SK-N-SH (cell line): ENCODE data around the gene ILK.

Experiments used
- CHD2 ChIP-seq: fragments of 150-350 bp; IDR thresholded peaks from 2 replicates; pipeline ENCODE4 v1.6.1; 2018; ENCODE audit warnings: low read length; ENCODE audit not compliant: partially characterized antibody
- EP300 ChIP-seq, 2 experiments: IDR thresholded peaks; 2 replicates each; pipeline versions ENCODE4 v1.4.0 to v1.6.1; 2012; ENCODE audit warnings: borderline replicate concordance in 1 of 2, low read depth in 1 of 2, low read length in 1 of 2
- FOXJ3 ChIP-seq: sonication (generic); formaldehyde crosslinking; IDR thresholded peaks from 2 replicates; pipeline ENCODE4 v1.5.1; 2020; ENCODE audit warnings: mild to moderate bottlenecking, missing genetic modification reagents
- POLR2AphosphoS5 ChIP-seq: IDR thresholded peaks from 2 replicates; pipeline ENCODE4 v1.6.1; 2012; ENCODE audit warnings: low read depth, low read length
- RCOR1 ChIP-seq: fragments of 150-350 bp; IDR thresholded peaks from 2 replicates; pipeline ENCODE4 v1.6.1; 2017; ENCODE audit warnings: antibody characterized with exemption, low read length
- SIN3A ChIP-seq: IDR thresholded peaks from 2 replicates; pipeline ENCODE4 v1.6.1; 2012; ENCODE audit warnings: low read depth, mild to moderate bottlenecking, low read length, moderate library complexity, borderline replicate concordance
- TF ChIP-seq, protein P1 (sequence below): fragments of 200-600 bp; sonication (generic); IDR thresholded peaks from 2 replicates; pipeline ENCODE4 v1.6.1; 2017; ENCODE audit warnings: antibody characterized with exemption, mild to moderate bottlenecking, moderate library complexity
- TF ChIP-seq, protein P2 (sequence below): IDR thresholded peaks from 2 replicates; pipeline ENCODE4 v1.6.1; 2012; ENCODE audit warnings: mild to moderate bottlenecking, low read depth, low read length, moderate library complexity
- TF ChIP-seq, protein P3 (sequence below): fragments of 150-350 bp; IDR thresholded peaks from 2 replicates; pipeline ENCODE4 v1.6.1; 2016; ENCODE audit warnings: mild to moderate bottlenecking, low read depth, low read length
- TF ChIP-seq, protein P4 (sequence below): fragments of 150-350 bp; IDR thresholded peaks from 2 replicates; pipeline ENCODE4 v1.6.1; 2017; ENCODE audit warnings: antibody characterized with exemption, low read length, low read depth, borderline replicate concordance

DNA sequence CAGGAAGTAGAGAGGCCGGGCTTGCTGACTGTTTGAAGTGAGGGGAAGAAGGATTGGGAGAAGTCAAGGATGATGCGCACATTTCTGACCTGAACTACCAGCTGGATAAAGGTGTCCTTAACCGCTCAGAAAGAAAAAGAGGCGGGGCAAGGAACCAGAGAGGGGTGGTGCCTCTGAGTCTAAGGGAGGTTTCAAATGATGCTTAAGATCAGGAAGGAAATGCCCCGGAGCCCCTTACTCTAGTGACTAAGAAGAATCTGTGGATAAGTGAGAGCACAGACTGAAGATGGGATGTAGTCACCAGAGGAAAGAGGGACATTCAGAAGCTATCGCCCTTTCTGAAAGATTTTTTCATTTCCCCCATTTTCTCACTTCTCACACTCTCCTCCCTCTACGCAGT is 39.4 kb downstream of the ILK start:
- TF ChIP-seq, protein P1, sequence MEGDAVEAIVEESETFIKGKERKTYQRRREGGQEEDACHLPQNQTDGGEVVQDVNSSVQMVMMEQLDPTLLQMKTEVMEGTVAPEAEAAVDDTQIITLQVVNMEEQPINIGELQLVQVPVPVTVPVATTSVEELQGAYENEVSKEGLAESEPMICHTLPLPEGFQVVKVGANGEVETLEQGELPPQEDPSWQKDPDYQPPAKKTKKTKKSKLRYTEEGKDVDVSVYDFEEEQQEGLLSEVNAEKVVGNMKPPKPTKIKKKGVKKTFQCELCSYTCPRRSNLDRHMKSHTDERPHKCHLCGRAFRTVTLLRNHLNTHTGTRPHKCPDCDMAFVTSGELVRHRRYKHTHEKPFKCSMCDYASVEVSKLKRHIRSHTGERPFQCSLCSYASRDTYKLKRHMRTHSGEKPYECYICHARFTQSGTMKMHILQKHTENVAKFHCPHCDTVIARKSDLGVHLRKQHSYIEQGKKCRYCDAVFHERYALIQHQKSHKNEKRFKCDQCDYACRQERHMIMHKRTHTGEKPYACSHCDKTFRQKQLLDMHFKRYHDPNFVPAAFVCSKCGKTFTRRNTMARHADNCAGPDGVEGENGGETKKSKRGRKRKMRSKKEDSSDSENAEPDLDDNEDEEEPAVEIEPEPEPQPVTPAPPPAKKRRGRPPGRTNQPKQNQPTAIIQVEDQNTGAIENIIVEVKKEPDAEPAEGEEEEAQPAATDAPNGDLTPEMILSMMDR, result no peak
- TF ChIP-seq, protein P2, sequence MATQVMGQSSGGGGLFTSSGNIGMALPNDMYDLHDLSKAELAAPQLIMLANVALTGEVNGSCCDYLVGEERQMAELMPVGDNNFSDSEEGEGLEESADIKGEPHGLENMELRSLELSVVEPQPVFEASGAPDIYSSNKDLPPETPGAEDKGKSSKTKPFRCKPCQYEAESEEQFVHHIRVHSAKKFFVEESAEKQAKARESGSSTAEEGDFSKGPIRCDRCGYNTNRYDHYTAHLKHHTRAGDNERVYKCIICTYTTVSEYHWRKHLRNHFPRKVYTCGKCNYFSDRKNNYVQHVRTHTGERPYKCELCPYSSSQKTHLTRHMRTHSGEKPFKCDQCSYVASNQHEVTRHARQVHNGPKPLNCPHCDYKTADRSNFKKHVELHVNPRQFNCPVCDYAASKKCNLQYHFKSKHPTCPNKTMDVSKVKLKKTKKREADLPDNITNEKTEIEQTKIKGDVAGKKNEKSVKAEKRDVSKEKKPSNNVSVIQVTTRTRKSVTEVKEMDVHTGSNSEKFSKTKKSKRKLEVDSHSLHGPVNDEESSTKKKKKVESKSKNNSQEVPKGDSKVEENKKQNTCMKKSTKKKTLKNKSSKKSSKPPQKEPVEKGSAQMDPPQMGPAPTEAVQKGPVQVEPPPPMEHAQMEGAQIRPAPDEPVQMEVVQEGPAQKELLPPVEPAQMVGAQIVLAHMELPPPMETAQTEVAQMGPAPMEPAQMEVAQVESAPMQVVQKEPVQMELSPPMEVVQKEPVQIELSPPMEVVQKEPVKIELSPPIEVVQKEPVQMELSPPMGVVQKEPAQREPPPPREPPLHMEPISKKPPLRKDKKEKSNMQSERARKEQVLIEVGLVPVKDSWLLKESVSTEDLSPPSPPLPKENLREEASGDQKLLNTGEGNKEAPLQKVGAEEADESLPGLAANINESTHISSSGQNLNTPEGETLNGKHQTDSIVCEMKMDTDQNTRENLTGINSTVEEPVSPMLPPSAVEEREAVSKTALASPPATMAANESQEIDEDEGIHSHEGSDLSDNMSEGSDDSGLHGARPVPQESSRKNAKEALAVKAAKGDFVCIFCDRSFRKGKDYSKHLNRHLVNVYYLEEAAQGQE, result no peak
- no peak for TF ChIP-seq SIN3A
- TF ChIP-seq CHD2, result no peak
- TF ChIP-seq, protein P3, sequence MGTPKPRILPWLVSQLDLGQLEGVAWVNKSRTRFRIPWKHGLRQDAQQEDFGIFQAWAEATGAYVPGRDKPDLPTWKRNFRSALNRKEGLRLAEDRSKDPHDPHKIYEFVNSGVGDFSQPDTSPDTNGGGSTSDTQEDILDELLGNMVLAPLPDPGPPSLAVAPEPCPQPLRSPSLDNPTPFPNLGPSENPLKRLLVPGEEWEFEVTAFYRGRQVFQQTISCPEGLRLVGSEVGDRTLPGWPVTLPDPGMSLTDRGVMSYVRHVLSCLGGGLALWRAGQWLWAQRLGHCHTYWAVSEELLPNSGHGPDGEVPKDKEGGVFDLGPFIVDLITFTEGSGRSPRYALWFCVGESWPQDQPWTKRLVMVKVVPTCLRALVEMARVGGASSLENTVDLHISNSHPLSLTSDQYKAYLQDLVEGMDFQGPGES, result no peak
- TF ChIP-seq, protein P4, sequence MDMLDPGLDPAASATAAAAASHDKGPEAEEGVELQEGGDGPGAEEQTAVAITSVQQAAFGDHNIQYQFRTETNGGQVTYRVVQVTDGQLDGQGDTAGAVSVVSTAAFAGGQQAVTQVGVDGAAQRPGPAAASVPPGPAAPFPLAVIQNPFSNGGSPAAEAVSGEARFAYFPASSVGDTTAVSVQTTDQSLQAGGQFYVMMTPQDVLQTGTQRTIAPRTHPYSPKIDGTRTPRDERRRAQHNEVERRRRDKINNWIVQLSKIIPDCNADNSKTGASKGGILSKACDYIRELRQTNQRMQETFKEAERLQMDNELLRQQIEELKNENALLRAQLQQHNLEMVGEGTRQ, result no peak
- TF ChIP-seq POLR2AphosphoS5, result no peak
- no peak for TF ChIP-seq RCOR1
- TF ChIP-seq EP300 (IDR thresholded peaks at IDR 0.05; ENCODE audit: borderline replicate concordance in 1 of 2, low read depth in 1 of 2, low read length in 1 of 2), result no peak
- TF ChIP-seq FOXJ3 (CRISPR knock-in tag), result no peak
